Transverse colon (tissue), 4 donors: Measurements from ENCODE around the gene CMTM4. TPM values are rescaled to one million over a fixed set of nuclear protein-coding genes. Genes with fewer than 3 reads are reported as not detected.
"Not testable (repeated sequence)": the region's sequence is repeated elsewhere in the genome, so short reads cannot be mapped to it uniquely, and the experiment has no call there.

Experiments used
- DNase-seq: peaks from one replicate; pipeline ENCODE4 v3.0.0-alpha.2; 2019
- H3K27ac ChIP-seq, 4 donors: fragments of 200-600 bp; sonication (generic); 2 replicates each; pipeline ENCODE4 v1.5.1; 2016 to 2018; ENCODE audit warnings: inconsistent platforms in 4 of 4
- H3K27me3 ChIP-seq: fragments of 200-600 bp; sonication (generic); 2 replicates; pipeline ENCODE4 v1.5.1; 2017; ENCODE audit warnings: inconsistent platforms
- H3K36me3 ChIP-seq, 4 donors: fragments of 200-600 bp; sonication (generic); 2 replicates each; pipeline ENCODE4 v1.5.1; 2017 to 2019; ENCODE audit warnings: inconsistent platforms in 4 of 4
- H3K4me1 ChIP-seq, 4 donors: fragments of 200-600 bp; sonication (generic); 2 replicates each; pipeline ENCODE4 v1.5.1; 2017 to 2020; ENCODE audit warnings: inconsistent platforms in 4 of 4
- H3K4me3 ChIP-seq, 4 donors: fragments of 200-600 bp; sonication (generic); 1 replicate in 1 of 4; 2 replicates in 3 of 4; pipeline versions ENCODE4 v1.5.1 to v1.6.1; 2017 to 2019; ENCODE audit warnings: inconsistent platforms in 4 of 4
- H3K9me3 ChIP-seq, 2 donors: fragments of 200-600 bp; sonication (generic); 2 replicates each; pipeline ENCODE4 v1.5.1; 2017 to 2019; ENCODE audit warnings: inconsistent platforms in 2 of 2
- EP300 ChIP-seq: sonication (generic); formaldehyde crosslinking; IDR thresholded peaks from one replicate; pipeline ENCODE4 v1.6.1; 2017; ENCODE audit warnings: antibody characterized with exemption, low read depth
- POLR2A ChIP-seq: fragments of 450-650 bp; IDR thresholded peaks from one replicate; pipeline ENCODE4 v1.6.1; 2016; ENCODE audit warnings: antibody characterized with exemption, mild to moderate bottlenecking, moderate library complexity
- POLR2AphosphoS5 ChIP-seq, 3 donors: sonication (generic); formaldehyde crosslinking; IDR thresholded peaks; one replicate each; pipeline ENCODE4 v1.6.1; 2016; ENCODE audit warnings: antibody characterized with exemption in 3 of 3
- WGBS, 2 donors: methylation state at CpG; one replicate each; pipeline ENCODE4 v1.1.5; 2018; ENCODE audit warnings: low coverage in 1 of 2; 5-methylcytosine and 5-hydroxymethylcytosine counted together
- in situ Hi-C, 4 donors: fragments of 200-750 bp; cut with MboI; loops; one replicate each; pipeline versions ENCODE4 v1.15.0 to v1.15.1; 2017; ENCODE audit warnings: low sequenced_read_pairs in 3 of 4, low pct_ligation_motif_present in 1 of 4, low pct_unique_long_range_greater_than_20kb in 1 of 4
- intact Hi-C: fragments of 100-400 bp; cut with DNase I; formaldehyde crosslinking; loops from one replicate; pipeline ENCODE4 v1.15.1; 2023; ENCODE audit warnings: low total_unique reads
- total RNA-seq, 4 donors: library from RNA; depleted of rRNA; stranded (reverse); fragments of >200 nt; gene quantifications; one replicate each; pipeline ENCODE4 v1.1.0, GENCODE V29; 2016
- TF ChIP-seq, protein P1 (sequence below), 5 experiments: fragments of 200-600 bp in 3 of 5; fragments of 450-650 bp in 2 of 5; sonication (generic) in 3 of 5; IDR thresholded peaks; 1 replicate in 2 of 5; 2 replicates in 3 of 5; pipeline ENCODE4 v1.5.1; 2016 to 2017; ENCODE audit warnings: antibody characterized with exemption in 5 of 5, inconsistent platforms in 3 of 5, mild to moderate bottlenecking in 2 of 5, moderate library complexity in 1 of 5

CMTM4 gene
- total RNA-seq, 4 donors from 2014 or later, result 77.0 to 167 (median 163) TPM

DNA sequence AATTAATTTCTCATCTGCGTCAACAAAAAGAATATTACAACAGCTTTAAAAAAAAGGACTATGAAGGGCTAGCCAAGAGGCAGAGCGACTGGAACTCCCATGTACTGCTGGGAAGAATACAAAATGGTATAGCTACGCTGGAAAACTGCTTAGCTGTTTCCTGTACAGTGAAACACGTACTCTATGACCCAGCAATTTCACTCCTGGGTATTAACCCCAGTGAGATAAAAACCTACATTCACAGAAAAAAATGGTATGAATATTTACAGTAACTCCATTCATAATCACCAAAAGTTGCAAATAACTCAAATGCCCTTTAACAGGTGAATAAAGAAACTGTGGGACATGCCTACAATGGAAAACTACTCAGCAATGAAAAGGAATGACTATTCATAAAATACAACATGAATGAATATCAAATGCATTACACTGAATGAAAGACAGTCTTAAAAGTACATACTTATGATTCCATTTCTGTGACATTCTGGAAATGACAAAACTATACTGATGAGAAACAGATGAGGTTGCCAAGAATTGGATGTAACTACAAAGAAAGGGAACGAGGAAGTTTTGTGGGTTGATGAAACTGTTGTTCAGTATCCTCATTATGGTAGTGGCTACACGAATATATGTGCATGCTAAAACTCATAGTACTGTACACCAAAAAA, 27.6 kb downstream of the CMTM4 start:
- no peak for TF ChIP-seq POLR2A
- TF ChIP-seq POLR2AphosphoS5 (IDR thresholded peaks at IDR 0.05), result no peak
- no peak for TF ChIP-seq EP300
- TF ChIP-seq, protein P1, sequence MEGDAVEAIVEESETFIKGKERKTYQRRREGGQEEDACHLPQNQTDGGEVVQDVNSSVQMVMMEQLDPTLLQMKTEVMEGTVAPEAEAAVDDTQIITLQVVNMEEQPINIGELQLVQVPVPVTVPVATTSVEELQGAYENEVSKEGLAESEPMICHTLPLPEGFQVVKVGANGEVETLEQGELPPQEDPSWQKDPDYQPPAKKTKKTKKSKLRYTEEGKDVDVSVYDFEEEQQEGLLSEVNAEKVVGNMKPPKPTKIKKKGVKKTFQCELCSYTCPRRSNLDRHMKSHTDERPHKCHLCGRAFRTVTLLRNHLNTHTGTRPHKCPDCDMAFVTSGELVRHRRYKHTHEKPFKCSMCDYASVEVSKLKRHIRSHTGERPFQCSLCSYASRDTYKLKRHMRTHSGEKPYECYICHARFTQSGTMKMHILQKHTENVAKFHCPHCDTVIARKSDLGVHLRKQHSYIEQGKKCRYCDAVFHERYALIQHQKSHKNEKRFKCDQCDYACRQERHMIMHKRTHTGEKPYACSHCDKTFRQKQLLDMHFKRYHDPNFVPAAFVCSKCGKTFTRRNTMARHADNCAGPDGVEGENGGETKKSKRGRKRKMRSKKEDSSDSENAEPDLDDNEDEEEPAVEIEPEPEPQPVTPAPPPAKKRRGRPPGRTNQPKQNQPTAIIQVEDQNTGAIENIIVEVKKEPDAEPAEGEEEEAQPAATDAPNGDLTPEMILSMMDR (IDR thresholded peaks at IDR 0.05), result no peak
- 62 to 77% methylated on average over 6 of the region's 6 CpGs for WGBS, 2 donors
- Histone ChIP-seq H3K9me3 (no peaks in the 10 kb centered on the region), H3K27ac (no peak overlapping the region), H3K36me3 (no peaks in the 10 kb centered on the region), H3K4me1 (peaks cover 0 to 18% (median 11%) of the 10 kb centered on the region in 4 donors), H3K27me3 (no peaks in the 10 kb centered on the region), H3K4me3 (no peak overlapping the region)
- in situ Hi-C loops (no loop called here), intact Hi-C loops (no loop called here)
- DNase-seq, result no peak

DNA sequence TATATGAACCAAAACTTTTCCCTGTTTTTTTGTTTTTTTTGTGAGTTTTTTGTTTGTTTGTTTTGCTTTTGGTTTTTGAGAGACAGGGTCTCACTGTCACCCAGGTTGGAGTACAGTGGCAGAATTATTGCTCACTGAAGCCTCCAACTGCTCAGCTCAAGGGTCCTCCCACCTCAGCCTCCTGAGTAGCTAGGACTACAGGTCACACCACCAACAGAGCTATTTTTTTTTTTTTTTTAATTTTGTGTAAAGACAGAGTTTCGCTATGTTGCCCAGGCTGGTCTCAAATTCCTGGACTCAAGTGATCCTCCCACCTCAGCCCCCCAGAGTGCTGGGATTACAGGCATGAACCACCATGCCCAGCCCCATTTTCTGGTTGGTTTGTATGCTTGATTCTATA, 28.6 kb downstream of the CMTM4 start:
- in situ Hi-C loops, result no loop called here
- Histone ChIP-seq H3K27me3 (no peaks in the 10 kb centered on the region), H3K4me1 (peaks cover 0 to 21% (median 13%) of the 10 kb centered on the region in 4 donors), H3K9me3 (no peaks in the 10 kb centered on the region), H3K4me3 (no peak overlapping the region), H3K27ac (no peak overlapping the region), H3K36me3 (no peaks in the 10 kb centered on the region)
- TF ChIP-seq, protein P1 (IDR thresholded peaks at IDR 0.05), result no peak
- TF ChIP-seq POLR2AphosphoS5 (IDR thresholded peaks at IDR 0.05) (no peak), EP300 (no peak), POLR2A (no peak)
- intact Hi-C loops, result no loop called here
- WGBS, 2 donors, result 100% methylated on average over 1 of the region's 1 CpG; no CpG with 5 or more reads in 1 of the 2 donors
- no peak for DNase-seq

DNA sequence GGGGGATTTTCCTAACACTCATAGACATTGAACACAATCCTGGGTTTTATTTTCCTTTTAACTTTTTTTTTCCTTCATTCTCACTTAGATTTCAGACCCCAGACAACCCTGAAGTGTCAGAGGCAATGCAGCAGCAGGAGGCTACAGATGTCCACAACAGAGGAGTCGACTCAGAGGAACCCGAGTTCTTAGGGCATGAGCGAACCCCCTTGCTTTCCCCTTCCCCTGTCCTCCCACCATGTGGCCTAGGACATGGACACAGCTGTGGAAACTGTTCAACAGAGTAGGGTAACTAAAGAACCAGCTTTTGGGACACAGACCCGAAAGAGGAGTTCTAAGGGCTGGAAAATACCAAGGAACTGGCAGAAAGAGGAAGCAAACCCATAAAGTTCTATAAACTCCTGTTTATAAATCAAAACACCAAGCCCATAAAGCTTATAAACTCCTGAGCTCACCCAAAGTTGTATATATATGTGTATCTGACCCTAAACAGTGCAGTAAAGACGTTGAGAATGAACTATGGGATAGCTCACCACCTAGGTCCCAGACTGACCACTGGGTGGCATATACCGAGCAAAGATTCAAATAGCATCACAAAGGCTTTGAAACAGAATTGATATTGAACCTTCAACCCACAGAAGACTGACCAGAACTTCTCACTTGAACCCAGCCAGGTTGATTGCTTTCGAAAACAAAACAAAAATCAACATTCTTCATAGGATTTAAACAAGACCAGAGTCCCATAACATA, 33.9 kb downstream of the CMTM4 start:
- Histone ChIP-seq H3K27me3 (no peaks in the 10 kb centered on the region), H3K36me3 (no peaks in the 10 kb centered on the region), H3K4me3 (no peak overlapping the region), H3K27ac (peak overlapping the region in 3 of 4 donors; percentile 53 to 62 (median 61)), H3K9me3 (no peaks in the 10 kb centered on the region), H3K4me1 (peaks cover 3 to 40% (median 17%) of the 10 kb centered on the region in 4 donors)
- intact Hi-C loops (no loop called here), in situ Hi-C loops (no loop called here)
- TF ChIP-seq, protein P1 (IDR thresholded peaks at IDR 0.05), result peak; percentile 42 to 50 (median 46)
- TF ChIP-seq EP300, result no peak
- WGBS, 2 donors, result 53 to 66% methylated on average over 6 to 7 of the region's 7 CpGs
- DNase-seq, result no peak

DNA sequence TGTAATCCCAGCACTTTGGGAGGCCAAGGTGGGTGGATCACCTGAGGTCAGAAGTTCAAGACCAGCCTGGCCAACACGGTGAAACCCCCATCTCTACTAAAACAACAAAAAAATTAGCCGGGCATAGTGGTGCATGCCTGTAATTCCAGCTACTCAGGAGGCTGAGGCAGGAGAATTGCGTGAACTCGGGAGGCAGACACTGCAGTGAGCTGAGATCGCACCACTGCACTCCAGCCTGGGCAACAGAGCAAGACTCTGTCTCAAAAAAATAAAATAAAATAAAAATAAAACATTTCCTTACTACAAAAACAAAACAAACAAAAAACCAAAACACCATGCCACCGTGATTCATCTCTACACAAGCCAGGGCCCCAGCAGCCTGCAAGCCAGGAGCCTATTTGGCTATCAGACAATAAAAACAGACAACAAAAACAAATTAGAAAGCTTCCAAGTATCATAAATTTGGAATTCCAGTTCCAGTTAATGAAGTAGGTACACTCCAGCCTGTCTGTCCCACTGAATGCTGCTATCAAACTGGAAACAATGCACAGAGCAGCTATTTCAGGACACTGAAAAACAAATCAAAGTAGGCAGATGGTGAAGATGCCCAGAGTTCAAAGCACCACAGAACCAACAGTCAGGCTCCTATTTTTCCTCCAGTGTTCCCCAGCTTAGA, 34.7 kb downstream of the CMTM4 start:
- intact Hi-C loops, H3K4me3 ChIP-seq, H3K36me3 ChIP-seq, DNase-seq, H3K9me3 ChIP-seq, in situ Hi-C loops, H3K27me3 ChIP-seq: not testable (repeated sequence)
- H3K4me1 ChIP-seq, result peaks cover 3 to 40% (median 17%) of the 10 kb centered on the region in 4 donors
- WGBS, 2 donors, result 70 to 75% methylated on average over 1 to 6 of the region's 6 CpGs
- H3K27ac ChIP-seq, result peak overlapping the region; percentile 50 to 62 (median 57)
